G401 (cell line): Measurements from ENCODE around the gene TDRD5. TPM values are rescaled to one million over a fixed set of nuclear protein-coding genes. Genes with fewer than 3 reads are reported as not detected.

Source experiments
- DNase-seq: peaks from one replicate; pipeline ENCODE4 v3.0.0-alpha.2; 2015; ENCODE audit warnings: low spot score
- in situ Hi-C: cut with HindIII; loops from 2 replicates; pipeline ENCODE4 v1.10.0; 2016; ENCODE audit warnings: low sequenced_read_pairs, mixed read lengths
- total RNA-seq: library from RNA; depleted of rRNA; stranded (reverse); fragments of >200 nt; shearing (Covaris generic); gene quantifications from 2 replicates; pipeline ENCODE4 v1.2.3, GENCODE V29; 2014; rRNA removed

The TDRD5 gene
- total RNA-seq, 1 experiment from 2014 or later: not detected

GRCh38 chr1:179714623-179715022 is 123.0 kb downstream of the TDRD5 start:
- in situ Hi-C loops: no loop called here

DNA sequence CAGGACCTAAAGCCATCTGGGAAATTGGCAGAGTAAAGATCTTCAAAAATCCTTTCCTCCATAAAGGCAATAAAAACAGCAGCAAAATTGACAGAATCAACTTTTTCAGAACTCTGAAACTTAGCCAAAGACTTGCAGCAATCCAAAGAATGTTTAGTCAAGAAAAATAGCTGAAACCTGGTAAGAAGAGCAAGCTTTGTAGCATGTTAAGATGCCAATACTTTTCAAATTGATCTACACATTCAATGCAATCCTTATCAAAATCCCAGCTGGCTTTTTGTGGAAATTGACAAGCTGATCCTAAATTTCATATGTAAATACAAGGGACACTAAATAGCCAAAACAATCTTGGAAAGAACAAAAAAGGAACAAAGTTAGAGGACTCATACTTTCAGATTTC is 127.6 kb downstream of the TDRD5 start:
- no peak for DNase-seq
- in situ Hi-C loops: no loop called here

More at GRCh38 chr1:179714623-179715022, 123.0 kb downstream of the TDRD5 start:
- no peak for DNase-seq

DNA sequence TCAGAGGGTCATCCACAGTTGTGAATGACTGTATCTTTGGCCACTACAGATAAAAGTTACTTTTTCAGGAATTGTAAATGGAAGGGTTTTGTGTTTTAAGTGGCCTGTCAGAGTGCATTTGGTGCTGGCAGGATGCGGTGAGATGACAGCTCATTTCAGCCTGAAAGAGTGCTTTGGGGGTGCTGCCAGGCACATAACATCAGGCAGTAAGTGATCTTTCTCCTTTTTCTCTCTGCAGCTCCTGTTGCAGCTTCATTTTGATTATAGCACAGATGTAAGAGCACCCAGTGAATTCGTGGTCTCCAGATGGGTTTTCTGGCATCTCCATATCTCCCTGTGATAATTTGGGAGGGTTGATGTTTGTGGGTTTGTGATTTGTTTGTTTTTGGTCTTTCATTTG is 136.6 kb downstream of the TDRD5 start:
- in situ Hi-C loops: no loop called here
- DNase-seq: no peak

- DNase-seq: no peak
- in situ Hi-C loops: no loop called here
Observed at GRCh38 chr1:179729881-179730280, 138.2 kb downstream of the TDRD5 start.

- no peak for DNase-seq
- in situ Hi-C loops: no loop called here
Observed at GRCh38 chr1:179731643-179732042, 140.0 kb downstream of the TDRD5 start.

Other genes with a start within 250 kb of the TDRD5 start
- 3.6 TPM in 1 of 2 replicates, not detected in the other for gene AXDND1, start 225.9 kb upstream of the TDRD5 start, total RNA-seq
- gene NPHS2, start 15.9 kb upstream of the TDRD5 start, total RNA-seq: not detected in 2 replicates
- gene FAM163A, start 151.5 kb downstream of the TDRD5 start, total RNA-seq: not detected in 2 replicates